Activated CD4-positive, alpha-beta T cell treated with anti-CD3 and anti-CD28 coated beads, Interleukin-2, amount 50 U/mL, for 16 hours (primary cell): ENCODE measurements around the gene PIGN.
"Not testable (repeated sequence)": the region's sequence is repeated elsewhere in the genome, so short reads cannot be mapped to it uniquely, and the experiment has no call there.

ENCODE experiments used
- DNase-seq: peaks from one replicate; pipeline ENCODE4 v3.0.0-alpha.2; 2020

Gene PIGN

DNA sequence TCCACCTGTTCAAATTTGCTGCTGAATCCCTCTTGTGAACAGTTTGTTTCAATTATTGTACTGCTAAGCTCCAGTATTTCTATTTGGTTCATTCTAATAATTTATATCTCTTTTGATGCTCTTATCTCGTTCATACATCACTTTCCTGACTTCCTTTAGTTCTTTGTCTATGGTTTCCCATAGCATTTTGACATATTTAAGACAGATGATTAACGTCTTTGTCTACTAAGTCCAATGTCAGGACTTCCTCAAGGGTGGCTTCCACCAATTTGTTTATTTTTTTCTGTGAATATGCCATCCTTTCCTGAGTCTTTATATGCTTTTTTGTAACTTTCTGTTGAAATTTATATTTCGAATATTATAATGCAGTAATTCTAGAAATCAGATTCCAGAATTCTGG lies 9.6 kb downstream of the PIGN start:
- no peak for DNase-seq

- DNase-seq = peak; percentile 21
These were observed 11.3 kb downstream of the PIGN start for GRCh38 chr18:62175521-62175920.

DNA sequence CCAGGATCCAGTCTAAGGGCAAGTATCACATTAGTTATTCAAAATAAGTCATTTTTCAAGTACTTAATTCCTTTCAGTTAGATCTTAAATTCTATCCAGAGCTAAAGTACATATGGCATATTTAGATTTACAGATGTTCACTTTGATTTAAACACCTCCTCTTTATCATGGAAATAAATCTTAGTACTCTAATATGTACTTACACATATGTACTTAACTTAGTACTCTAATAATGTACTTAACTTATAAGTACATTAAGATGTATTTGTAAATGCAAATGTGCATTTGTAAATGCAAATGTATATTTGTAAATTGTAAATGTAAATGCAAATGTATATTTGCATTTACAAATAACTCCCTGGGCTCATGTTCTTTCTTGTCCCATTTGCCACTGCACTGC lies 14.6 kb downstream of the PIGN start:
- DNase-seq = no peak

GRCh38 chr18:62170857-62171256 lies 16.0 kb downstream of the PIGN start:
- DNase-seq = no peak

DNA sequence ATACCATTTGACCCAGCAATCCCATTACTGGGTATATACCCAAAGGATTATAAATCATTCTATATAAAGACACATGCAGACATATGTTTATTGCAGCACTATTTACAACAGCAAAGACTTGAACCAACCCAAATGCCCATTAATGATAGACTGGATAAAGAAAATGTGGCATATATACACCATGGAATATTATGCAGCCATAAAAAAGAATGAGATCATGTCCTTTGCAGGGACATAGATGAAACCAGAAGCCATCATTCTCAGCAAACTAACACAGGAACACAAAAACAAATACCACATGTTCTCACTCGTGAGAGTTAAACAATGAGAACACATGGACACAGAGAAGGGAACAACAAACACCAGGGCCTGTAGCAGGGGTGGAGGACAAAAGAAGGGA lies 20.3 kb downstream of the PIGN start:
- not testable (repeated sequence) for DNase-seq

DNA sequence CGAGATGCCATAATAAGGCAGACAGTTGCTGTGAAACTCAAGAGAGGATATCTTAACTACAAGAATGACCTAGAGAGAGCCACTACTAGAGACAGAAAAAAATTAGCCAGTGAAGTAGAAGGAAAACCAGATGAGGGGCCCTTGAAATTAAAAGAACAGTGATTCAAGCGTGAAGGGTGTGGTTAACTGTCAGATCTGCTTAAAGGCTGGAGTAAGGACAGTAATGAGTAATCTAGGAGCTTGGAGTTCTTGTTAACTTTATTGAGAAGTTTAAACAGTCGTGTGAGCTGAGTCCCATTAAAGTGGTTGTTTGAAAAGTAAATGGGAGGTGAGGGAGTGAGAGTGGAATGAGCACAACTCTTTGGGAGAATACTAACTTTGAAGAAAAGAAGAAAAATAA lies 21.3 kb downstream of the PIGN start:
- no peak for DNase-seq

DNA sequence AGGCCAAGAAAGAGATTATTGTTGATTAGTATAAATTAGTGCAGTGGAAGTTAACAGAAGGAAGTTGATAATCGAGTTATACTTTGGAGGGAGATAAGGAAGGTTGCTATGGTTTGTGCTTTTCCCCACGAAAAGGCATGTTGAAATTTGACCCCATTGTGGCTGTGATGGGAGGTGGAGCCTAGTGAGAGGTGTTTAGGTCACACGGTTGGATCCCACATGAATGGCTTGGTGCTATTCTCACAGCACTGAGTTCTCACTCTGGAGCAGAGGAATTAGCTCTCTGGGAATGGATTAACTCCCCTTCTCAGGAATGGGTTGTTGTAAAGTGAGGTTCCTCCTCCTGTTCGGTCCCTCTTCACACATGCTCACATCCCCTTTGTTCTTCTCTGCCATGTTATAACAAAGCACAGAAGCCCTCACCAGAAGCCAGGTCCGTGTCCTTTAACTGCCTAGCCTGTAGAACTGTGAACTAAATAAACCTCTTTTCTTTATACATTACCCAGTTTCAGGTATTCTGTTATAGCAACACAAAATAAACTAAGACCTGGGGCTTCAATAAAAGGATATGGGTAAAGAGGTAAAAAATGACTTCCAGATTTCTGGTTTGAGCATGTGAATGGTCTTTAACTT lies 21.9 kb downstream of the PIGN start:
- no peak for DNase-seq

DNA sequence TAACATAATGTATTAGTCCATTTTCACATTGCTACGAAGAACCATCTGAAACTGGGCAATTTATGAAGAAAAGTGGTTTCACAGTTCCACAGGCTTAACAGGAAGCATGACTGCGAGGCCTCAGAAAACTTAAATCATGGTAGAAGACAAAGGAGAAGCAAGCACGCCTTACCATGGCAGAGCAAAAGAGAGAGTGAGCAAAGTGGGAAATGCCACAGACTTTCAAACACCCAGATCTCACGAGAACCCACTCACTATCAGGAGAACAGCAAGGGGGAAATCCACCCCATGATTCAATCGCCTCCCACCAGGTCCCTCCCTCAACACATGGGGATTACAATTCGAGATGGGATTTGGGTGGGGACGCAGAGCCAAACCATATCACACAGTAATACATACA lies 22.5 kb downstream of the PIGN start:
- DNase-seq = no peak

DNA sequence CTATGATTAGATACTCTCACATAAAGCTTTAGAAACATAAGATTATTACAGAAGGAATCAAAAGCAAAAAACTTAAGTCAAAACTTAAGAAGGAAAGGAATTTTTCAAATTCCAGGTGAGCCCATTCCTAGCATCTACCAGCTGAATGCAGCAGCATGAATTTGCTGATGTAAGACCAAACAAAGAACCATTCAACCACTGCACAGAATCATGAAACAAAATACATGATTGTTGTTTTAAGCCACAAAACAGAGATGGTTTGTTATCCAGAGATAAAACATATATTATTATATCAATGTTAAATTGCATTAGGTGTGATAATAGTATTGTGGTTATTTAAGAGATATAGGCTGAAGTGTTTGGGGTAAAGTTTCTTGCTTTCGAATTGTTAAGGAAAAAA lies 29.0 kb downstream of the PIGN start:
- no peak for DNase-seq

GRCh38 chr18:62152844-62153243 lies 34.0 kb downstream of the PIGN start:
- no peak for DNase-seq

DNA sequence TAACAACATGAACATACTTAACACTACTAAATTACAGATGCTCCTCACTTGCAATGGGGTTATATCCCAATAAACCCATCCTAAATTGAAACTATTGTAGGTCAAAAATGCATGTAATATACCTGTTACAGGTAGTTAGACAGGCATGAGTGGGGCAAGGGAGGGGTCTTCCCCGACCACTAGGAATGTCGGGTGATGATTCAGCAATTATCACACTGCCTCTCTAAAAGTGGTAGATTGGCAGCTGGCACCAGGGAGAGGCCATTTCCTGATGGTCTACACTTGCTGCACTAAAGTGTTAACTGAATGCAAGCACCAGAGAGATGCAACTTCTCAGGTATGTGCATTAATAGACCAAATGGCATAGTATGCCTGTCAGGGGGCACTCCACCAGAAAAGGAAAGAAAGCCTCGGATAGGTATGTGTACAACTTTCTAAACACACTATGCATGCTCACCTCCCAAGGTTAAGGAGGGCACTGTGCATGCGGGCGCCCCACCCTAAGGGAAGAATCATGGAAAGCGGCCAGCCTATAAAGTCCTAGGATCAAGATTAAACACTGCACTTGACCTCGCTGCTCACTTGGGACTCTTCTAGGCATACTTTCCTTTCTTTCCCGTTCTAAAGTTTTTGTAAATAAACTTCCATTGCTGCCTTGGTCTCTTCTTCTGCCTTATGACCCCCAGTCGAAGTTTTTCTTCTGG lies 35.6 kb downstream of the PIGN start:
- no peak for DNase-seq

DNA sequence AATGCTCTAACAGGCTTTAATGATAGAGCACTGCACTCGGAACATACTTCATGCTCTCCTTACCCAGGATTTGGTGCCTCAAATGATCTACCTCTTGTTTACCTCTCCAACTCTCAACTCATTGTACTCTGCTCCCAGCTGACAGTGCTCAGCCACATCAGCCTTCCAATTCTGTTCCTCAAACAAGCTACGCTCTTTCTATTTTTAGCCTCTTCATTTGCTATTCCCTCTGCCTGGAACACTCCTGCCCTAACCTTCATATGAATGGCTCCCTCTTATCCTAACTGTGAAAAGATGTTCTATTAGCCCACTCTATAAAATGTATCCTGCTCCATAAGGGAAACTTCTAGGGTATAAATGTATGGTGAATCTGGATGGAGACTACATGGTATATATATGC lies 42.5 kb downstream of the PIGN start:
- DNase-seq = no peak

GRCh38 chr18:62140259-62140658 lies 46.6 kb downstream of the PIGN start:
- DNase-seq = no peak

DNA sequence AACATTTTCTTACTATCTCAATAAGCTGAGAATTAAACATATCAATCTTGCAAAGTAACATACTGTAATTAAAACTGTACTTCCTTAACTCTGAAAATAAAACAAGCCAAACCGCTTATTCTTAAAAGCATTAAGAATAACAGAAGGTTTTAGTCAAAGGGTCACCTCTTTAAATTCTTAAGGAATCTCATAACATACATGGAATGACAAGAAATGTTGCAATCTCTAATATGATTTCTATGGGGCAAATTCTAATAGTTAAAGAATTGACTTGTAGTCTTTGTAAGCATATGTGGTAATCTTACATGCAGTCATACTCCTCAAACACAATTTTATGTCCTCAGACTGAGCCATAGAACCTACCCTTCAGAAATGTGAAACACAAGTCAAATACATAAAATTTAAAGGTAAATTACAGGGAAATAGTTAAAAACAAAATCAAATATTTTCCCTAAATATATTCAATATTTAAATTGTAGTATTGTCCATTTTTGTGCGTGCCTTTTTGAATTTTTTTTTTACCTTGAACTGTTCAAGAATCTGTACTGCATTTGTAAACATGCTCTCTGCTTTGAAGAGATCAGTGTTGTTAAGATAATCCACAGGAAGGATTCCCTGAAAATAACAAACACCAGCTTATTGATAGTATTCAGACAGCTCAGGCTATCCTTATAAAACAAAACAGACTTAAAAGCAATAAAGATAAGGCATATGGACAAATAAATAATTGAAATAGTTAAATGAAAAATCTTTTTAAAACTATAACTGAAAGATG lies 48.2 kb downstream of the PIGN start:
- DNase-seq = no peak

- DNase-seq = peak; percentile 68
These were observed 55.5 kb downstream of the PIGN start for GRCh38 chr18:62131301-62131909.

DNA sequence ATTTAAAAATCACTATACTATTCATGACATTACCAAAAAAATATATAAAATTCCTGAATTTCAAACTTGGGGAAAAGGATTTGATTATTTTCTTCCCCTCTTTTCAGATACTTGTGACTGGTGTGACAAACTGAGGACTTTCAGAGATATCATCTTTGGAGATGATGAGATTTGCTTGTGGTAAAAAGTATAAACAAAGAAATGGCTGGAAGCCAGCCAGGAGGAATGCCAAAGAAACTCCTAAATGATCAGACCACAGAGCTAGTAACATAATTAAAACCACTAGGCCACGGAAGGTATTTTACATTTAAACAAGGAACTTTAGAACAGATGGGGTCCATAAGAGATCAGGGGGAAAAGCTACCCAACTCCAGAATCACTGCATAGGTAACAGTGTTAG lies 58.7 kb downstream of the PIGN start:
- no peak for DNase-seq

- DNase-seq = peak; percentile 27
These were observed 60.1 kb downstream of the PIGN start for GRCh38 chr18:62126737-62127136.

GRCh38 chr18:62125702-62126101 lies 61.2 kb downstream of the PIGN start:
- no peak for DNase-seq

DNA sequence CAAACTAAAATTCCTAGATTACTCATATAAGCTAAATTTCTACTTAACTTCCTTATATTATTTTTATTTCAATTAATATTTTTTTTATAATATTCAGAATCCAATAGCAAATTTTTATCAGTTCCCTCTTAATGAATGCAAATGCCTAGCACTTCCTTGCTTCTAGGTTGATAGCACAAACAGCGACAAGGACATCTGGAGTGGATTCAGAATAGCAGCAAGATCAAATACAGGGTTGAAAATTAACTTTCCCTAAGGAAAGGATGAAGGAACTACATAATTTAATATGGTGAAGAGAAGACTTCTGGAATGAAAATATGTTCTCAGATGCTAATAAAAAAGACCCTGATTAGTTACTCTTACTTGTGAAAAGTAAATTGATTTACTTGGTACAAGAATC lies 64.5 kb downstream of the PIGN start:
- no peak for DNase-seq

- DNase-seq = no peak
These were observed 67.0 kb downstream of the PIGN start for GRCh38 chr18:62119884-62120283.

DNA sequence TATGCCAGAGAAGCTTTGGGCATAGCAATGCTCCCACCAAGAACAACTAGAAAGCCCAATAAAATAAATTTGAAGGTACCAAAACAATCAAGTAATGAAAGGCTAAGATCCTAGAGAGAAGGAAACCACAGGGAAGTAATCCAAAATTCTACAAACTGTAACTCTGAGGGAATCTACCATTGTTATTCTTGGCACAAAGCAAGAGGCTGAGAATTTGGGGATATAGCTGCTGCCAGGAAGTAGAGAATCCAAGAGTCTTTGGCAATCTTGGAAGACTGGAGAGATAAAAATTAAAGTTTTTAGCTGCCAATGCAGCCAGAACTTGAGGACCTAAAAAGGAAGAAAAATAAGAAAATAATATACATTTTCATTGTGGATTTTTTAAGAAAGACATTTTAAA lies 68.5 kb downstream of the PIGN start:
- no peak for DNase-seq

GRCh38 chr18:62109676-62110075 lies 77.2 kb downstream of the PIGN start:
- no peak for DNase-seq

- DNase-seq = no peak
These were observed 79.0 kb downstream of the PIGN start for GRCh38 chr18:62107881-62108280.

GRCh38 chr18:62106271-62106670 lies 80.6 kb downstream of the PIGN start:
- DNase-seq = no peak
